Panc1 (cell line): ENCODE measurements around the gene PEPD. TPM values are rescaled to one million over a fixed set of nuclear protein-coding genes. Genes with fewer than 3 reads are reported as not detected.
A peak's percentile ranks its signal among the peaks of the same experiment; 100 is the strongest.

Source experiments
- ATAC-seq: fragments of 200-7000 bp; cut with Tn5 transposase; 2 replicates; pipeline ENCODE4 v1.9.1; 2020; ENCODE audit warnings: mild to moderate bottlenecking, moderate library complexity
- BruUV-seq: library from RNA; stranded (reverse); fragments of 400-500 nt; replicated peaks from 2 replicates; lab custom pipeline; 2021; lab: Mats Ljungman, UMichigan
- CTCF ChIA-PET: fragments of 300-600 bp; sonication (Branson Sonifier 250); formaldehyde crosslinking; loops from one replicate; lab custom pipeline; 2022; ENCODE audit warnings: antibody characterized with exemption; lab: Charles Lee
- POLR2A ChIA-PET: fragments of 300-600 bp; sonication (Branson Sonifier 250); formaldehyde crosslinking; loops from one replicate; lab custom pipeline; 2022; ENCODE audit warnings: antibody characterized with exemption; lab: Charles Lee
- DNase-seq: peaks from one replicate; pipeline ENCODE4 v3.0.0-alpha.2; 2010; ENCODE audit warnings: low read depth, low spot score
- H3K27ac ChIP-seq: 2 replicates; pipeline ENCODE4 v1.5.1; 2011; ENCODE audit warnings: mild to moderate bottlenecking, low read length, inconsistent platforms
- H3K27me3 ChIP-seq: fragments of 200-500 bp; sonication (Bioruptor generic); 2 replicates; pipeline ENCODE4 v1.6.0; 2014; ENCODE audit warnings: low read length, inconsistent platforms; ENCODE audit not compliant: control insufficient read depth, insufficient read depth
- H3K36me3 ChIP-seq: fragments of 200-500 bp; sonication (Bioruptor generic); 2 replicates; pipeline ENCODE4 v1.5.1; 2014; ENCODE audit warnings: inconsistent platforms, mild to moderate bottlenecking, low read length, moderate library complexity; ENCODE audit not compliant: control insufficient read depth, insufficient read depth
- H3K4me1 ChIP-seq: 2 replicates; pipeline ENCODE4 v1.5.1; 2011; ENCODE audit warnings: inconsistent platforms, mild to moderate bottlenecking, low read length, moderate library complexity; ENCODE audit not compliant: control insufficient read depth, insufficient read depth
- H3K4me3 ChIP-seq, 2 experiments: 2 replicates each; pipeline ENCODE4 v1.5.1; 2011 to 2012; ENCODE audit warnings: low read depth in 2 of 2, low read length in 2 of 2, mild to moderate bottlenecking in 2 of 2, inconsistent platforms in 1 of 2, moderate library complexity in 1 of 2
- H3K9me3 ChIP-seq: fragments of 200-500 bp; sonication (Bioruptor generic); 2 replicates; pipeline ENCODE4 v1.5.1; 2014; ENCODE audit warnings: low read depth, mild to moderate bottlenecking, inconsistent platforms, low read length, moderate library complexity; ENCODE audit not compliant: control insufficient read depth, insufficient read depth
- CTCF ChIP-seq: fragments of 450-650 bp; IDR thresholded peaks from 2 replicates; pipeline ENCODE4 v1.5.1; 2017; ENCODE audit warnings: mild to moderate bottlenecking
- POLR2AphosphoS5 ChIP-seq: IDR thresholded peaks from 2 replicates; pipeline ENCODE4 v1.6.1; 2012; ENCODE audit warnings: mild to moderate bottlenecking, low read depth, low read length, moderate library complexity
- REST ChIP-seq, 2 experiments: IDR thresholded peaks; 2 replicates each; pipeline ENCODE4 v1.6.1; 2011 to 2012; ENCODE audit warnings: low read depth in 2 of 2, control low read depth in 1 of 2, low read length in 1 of 2, mild to moderate bottlenecking in 1 of 2, moderate library complexity in 1 of 2; ENCODE audit not compliant: insufficient read depth in 1 of 2
- SIN3A ChIP-seq: IDR thresholded peaks from 2 replicates; pipeline ENCODE4 v1.6.1; 2012; ENCODE audit warnings: low read depth, mild to moderate bottlenecking, low read length, moderate library complexity, borderline replicate concordance; ENCODE audit not compliant: insufficient read depth
- TCF7L2 ChIP-seq: IDR thresholded peaks from 2 replicates; pipeline ENCODE4 v1.6.1; 2011; ENCODE audit warnings: mild to moderate bottlenecking, low read depth, low read length, inconsistent platforms
- in situ Hi-C: cut with HindIII; loops from 2 replicates; pipeline ENCODE4 v1.10.0; 2016; ENCODE audit warnings: low sequenced_read_pairs, low pct_unique_long_range_greater_than_20kb
- intact Hi-C: fragments of 100-400 bp; cut with micrococcal nuclease; formaldehyde crosslinking; loops from one replicate; pipeline ENCODE4 v1.10.0; 2022; ENCODE audit not compliant: unreplicated experiment
- total RNA-seq: library from RNA; stranded (reverse); gene quantifications from one replicate; pipeline ENCODE4 v1.2.1, GENCODE V29; 2021; ENCODE audit not compliant: unreplicated experiment

Gene PEPD
- total RNA-seq, 1 experiment from 2014 or later = 102 TPM

DNA sequence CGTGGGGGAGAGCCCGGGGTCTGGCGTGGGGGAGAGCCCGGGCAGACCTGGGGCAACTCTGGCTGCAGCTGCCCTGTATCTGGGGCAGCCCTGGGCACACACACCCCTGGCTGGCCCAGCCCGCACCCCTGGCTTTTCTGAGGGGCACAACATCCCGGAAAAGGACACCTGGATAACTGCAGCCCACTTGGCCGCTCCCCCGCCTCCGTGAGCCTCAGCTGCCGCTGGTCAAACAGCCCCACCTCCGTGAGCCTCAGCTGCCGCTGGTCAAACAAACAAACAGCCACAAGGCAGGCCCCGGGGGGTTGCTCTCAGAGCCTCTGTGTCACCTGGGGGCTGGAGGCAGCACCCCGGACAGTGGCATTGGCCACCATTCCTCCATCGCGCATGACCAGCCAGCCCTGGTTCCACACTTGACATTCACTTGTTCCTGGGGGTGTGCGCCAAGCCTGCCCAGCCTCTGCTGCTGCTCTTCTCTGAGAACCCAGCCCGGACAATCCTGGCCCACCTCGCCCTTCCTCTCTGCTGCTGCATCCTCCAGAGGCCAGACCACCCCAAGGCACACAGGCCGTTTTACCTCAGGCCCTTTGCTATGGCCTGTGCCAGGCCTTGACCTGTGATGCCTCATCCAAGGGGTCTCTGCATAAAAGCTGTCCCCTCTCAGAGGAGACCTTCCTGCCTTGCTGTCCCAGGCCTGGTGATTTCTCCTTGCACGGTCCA lies 128.1 kb downstream of the PEPD start:
- intact Hi-C loops = loop anchor here (5.0 kb wide), 1 partner anchor 156 kb away; no protein-coding TSS in a partner anchor
- no TSS peak for BruUV-seq
- H3K27me3 ChIP-seq = no peaks in the 10 kb centered on the region
- ATAC-seq (peak; percentile 20), DNase-seq (no peak)
- TF ChIP-seq POLR2AphosphoS5 = no peak
- TF ChIP-seq REST (IDR thresholded peaks at IDR 0.05; ENCODE audit: insufficient read depth in 1 of 2, low read depth in 2 of 2, low read length in 1 of 2) = peak; percentile 64 to 78; a peak in 3 of 4 replicates
- TF ChIP-seq TCF7L2 = no peak
- CTCF ChIA-PET = no interaction called here
- H3K4me1 ChIP-seq = peaks cover 48% of the 10 kb centered on the region
- H3K27ac ChIP-seq = no peak overlapping the region
- H3K36me3 ChIP-seq = no peaks in the 10 kb centered on the region
- H3K9me3 ChIP-seq = no peaks in the 10 kb centered on the region
- no peak overlapping the region for H3K4me3 ChIP-seq
- POLR2A ChIA-PET = interaction anchor here (0.5 kb wide), 1 partner anchor 156 kb away, joined by 6 read pairs; no protein-coding TSS in a partner anchor
- in situ Hi-C loops = no loop called here

- Histone ChIP-seq H3K9me3 (no peaks in the 10 kb centered on the region), H3K27ac (no peak overlapping the region), H3K4me1 (peaks cover 48% of the 10 kb centered on the region), H3K36me3 (no peaks in the 10 kb centered on the region), H3K4me3 (no peak overlapping the region), H3K27me3 (no peaks in the 10 kb centered on the region)
- in situ Hi-C loops (no loop called here), intact Hi-C loops (loop anchor here (5.0 kb wide), 1 partner anchor 155 kb away; no protein-coding TSS in a partner anchor)
- BruUV-seq = no TSS peak
- ChIA-PET POLR2A (interaction anchor here (0.6 to 0.7 kb wide), 2 partner anchors 15 to 21 kb away, joined by 3 read pairs; no protein-coding TSS in a partner anchor), CTCF (interaction anchor here (1.3 kb wide), 1 partner anchor 151 kb away, joined by 4 read pairs; no protein-coding TSS in a partner anchor)
- ATAC-seq = peak; percentile 4; the same call in 1 of the 2 replicates
- no peak for DNase-seq
- no peak for TF ChIP-seq POLR2AphosphoS5
Observed at GRCh38 chr19:33392341-33393285, 129.0 kb downstream of the PEPD start.

DNA sequence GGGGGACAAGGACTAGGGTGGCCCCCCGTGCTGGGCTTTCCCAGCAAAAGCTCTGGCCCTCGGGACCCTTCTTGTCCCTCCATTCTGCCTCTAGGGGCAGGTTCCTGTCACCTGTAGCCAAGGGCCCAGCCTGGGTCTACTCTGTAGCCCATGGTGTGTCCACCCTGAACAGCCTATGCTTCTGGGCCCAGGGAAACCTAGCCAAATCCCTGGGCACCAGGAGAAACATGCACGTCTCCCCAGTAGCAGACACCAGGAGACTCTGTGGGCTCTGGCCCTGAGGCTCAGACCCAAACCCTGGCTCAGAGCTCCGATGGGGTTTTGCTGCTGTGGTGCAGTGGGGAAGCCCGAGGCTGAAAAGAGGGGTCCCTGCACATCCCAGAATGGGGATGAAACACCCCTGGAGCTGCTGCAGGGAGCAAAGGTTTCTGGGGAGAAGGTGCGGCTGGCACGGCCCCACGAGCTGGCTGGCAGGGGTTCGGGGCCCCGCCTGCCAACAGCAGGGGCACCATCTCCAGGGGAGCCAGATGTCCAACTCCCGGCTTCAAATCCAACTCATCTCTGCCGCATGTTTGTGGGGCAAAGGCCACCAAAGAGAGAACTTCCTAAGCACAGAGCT lies 129.9 kb downstream of the PEPD start:
- Histone ChIP-seq H3K36me3 (no peaks in the 10 kb centered on the region), H3K9me3 (no peaks in the 10 kb centered on the region), H3K4me1 (peaks cover 48% of the 10 kb centered on the region), H3K27ac (no peak overlapping the region), H3K27me3 (no peaks in the 10 kb centered on the region), H3K4me3 (no peak overlapping the region)
- in situ Hi-C loops (no loop called here), intact Hi-C loops (loop anchor here (5.0 kb wide), 1 partner anchor 154 kb away; no protein-coding TSS in a partner anchor)
- no TSS peak for BruUV-seq
- ChIA-PET CTCF (interaction anchor here (1.3 kb wide), 1 partner anchor 150 kb away, joined by 4 read pairs; no protein-coding TSS in a partner anchor), POLR2A (interaction anchor here (0.5 to 0.7 kb wide), 3 partner anchors 14 to 50 kb away, joined by 3 read pairs; no protein-coding TSS in a partner anchor)
- ATAC-seq (0 out of 2 replicates have a peak, but pooled peaks have one; percentile 8), DNase-seq (no peak)
- TF ChIP-seq SIN3A (no peak), TCF7L2 (no peak), POLR2AphosphoS5 (no peak), REST (IDR thresholded peaks at IDR 0.05; ENCODE audit: insufficient read depth in 1 of 2, low read depth in 2 of 2, low read length in 1 of 2) (no peak), CTCF (no peak)
